NCI-H524 treated with DMSO at 0.1 percent for 48 hours (cell line): ENCODE results near the gene GSDMA.

Experiments used
- DNase-seq: peaks from one replicate; lab custom pipeline; 2025; lab: John Stamatoyannopoulos, UW

Gene GSDMA

DNA sequence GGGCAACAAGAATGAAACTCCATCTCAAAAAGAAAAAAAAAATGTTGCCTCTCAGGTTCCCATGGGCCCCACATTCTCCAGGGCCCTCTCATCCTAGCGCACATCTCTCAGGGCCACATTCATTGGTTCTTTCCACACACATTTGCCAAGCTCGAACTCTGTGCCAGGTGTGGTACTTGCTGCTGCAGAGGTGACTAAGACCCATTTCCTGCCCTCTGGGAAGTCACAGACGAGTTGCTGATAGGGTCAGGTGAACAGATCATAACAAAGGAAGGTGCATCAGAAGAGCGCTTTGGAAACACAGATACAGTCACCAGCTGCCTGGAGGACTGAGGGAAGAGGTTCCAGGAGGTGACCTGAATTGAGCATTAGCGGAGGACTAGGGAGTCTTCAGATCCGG, 1.0 kb downstream of the GSDMA start:
- DNase-seq, result no peak

DNA sequence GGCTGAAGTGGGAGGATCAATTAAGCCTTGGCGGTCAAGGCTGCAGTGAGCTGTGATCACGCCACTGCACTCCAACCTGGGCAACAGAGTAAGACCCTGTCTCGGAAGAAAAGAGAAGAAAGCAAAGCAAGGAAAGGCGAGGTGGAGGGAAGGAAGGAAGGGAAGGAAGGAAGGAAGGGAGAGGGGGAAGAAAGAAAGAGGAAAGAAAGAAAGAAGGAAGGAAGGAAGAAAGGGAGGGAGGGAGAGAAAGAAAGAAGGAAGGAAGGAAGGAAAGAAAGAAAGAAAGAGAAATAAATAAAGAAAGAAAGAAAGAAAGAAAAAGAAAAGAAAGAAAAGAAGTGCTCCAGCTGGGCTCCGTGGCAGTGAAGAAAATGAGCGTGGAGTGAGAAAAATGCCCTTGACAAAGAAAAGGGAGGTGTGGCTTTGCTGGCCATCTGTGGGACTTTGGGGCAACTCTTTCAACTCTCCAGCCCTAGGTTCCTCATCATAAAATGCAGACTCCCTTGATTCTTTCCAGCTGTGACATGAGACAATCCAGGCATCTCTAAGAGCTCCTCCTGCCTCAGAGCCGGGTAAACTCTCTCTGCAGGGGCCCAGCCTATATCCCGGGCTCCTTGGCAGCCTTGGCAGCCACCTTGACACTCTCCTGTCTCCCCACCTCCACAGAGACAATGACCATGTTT, 2.4 kb downstream of the GSDMA start:
- DNase-seq, result no peak

DNA sequence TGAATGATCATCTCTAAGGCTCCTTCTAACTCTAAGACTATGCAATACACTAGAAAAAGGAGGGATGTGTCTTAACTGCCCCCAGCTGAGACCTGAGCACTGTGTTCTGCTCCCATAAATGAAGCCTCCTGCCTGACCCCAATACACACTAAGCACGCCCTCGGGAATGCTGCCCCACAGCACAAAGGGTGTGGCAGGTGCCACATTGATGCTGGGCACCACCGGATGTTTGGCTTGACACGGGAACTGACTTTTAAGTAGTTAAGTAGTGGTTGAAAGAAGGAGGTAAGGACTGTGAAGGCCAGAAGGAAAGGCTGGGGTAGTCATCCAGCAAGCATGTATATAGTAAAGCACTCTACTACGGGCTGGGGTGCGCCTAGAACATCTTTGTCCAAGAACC, 4.0 kb downstream of the GSDMA start:
- no peak for DNase-seq

DNA sequence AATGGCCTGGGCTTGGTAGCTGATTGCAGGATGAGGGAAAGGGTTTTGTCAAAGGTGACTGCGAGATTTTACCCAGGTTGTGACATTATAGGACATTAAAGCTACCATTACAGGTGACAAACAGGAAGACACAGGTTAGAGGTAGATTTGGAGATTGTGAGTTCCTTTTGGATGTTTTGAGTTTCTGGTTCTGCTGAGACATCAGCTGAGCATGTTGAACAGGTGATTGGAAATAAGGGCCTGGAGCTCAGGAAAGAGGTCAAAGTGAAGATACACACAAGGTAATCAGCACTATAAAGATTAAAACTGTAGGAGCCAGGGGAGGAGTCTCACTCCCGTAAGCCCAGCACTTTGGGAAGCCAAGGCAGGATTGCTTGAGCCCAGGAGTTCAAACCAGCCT, 6.0 kb downstream of the GSDMA start:
- no peak for DNase-seq

- DNase-seq, result no peak
These were observed 6.6 kb downstream of the GSDMA start for GRCh38 chr17:39969375-39969774.

- no peak for DNase-seq
These were observed 7.4 kb downstream of the GSDMA start for GRCh38 chr17:39970157-39970692.

- DNase-seq, result no peak
These were observed 8.3 kb downstream of the GSDMA start for GRCh38 chr17:39971076-39971603.

- DNase-seq, result no peak
These were observed 9.5 kb downstream of the GSDMA start for GRCh38 chr17:39972271-39972670.

- DNase-seq, result no peak
These were observed 10.7 kb downstream of the GSDMA start for GRCh38 chr17:39973496-39973895.

GRCh38 chr17:39974433-39974832, 11.6 kb downstream of the GSDMA start:
- no peak for DNase-seq

- DNase-seq, result no peak
These were observed 13.0 kb downstream of the GSDMA start for GRCh38 chr17:39975801-39976200.

- no peak for DNase-seq
These were observed 16.3 kb downstream of the GSDMA start for GRCh38 chr17:39979016-39979670.

DNA sequence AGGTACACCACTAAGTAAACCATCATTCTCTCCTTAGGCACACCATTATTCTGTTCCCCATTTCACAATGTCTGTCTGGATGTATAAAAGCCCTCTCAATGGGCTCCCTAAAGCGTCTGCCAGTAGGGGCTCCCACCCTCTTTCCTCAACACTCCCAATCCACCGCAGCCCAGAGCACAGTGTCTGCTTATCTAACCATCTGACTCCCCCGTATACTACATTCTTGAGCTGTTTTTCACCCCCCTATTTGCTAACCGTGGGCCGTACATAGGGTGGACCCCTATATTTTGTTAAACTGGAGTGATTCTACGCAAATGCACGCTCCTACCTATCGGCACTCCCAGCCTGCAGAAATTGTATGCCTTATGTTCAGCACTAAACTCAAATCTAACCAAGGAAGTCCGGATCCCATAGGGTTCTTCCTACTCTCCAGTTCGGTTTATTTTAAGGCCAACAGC, 17.1 kb downstream of the GSDMA start:
- DNase-seq, result peak; percentile 34

- peak; percentile 99 for DNase-seq
These were observed 17.8 kb downstream of the GSDMA start, which contains the start of gene PSMD3 for GRCh38 chr17:39980351-39981206. TSS of gene PSMD3 (plus strand) at chr17:39980807. CDS start at chr17:39980971, 164 bp downstream.

- DNase-seq, result no peak
These were observed 18.5 kb downstream of the GSDMA start for GRCh38 chr17:39981207-39981741.

- DNase-seq, result no peak
These were observed 19.1 kb downstream of the GSDMA start for GRCh38 chr17:39981766-39982375.

DNA sequence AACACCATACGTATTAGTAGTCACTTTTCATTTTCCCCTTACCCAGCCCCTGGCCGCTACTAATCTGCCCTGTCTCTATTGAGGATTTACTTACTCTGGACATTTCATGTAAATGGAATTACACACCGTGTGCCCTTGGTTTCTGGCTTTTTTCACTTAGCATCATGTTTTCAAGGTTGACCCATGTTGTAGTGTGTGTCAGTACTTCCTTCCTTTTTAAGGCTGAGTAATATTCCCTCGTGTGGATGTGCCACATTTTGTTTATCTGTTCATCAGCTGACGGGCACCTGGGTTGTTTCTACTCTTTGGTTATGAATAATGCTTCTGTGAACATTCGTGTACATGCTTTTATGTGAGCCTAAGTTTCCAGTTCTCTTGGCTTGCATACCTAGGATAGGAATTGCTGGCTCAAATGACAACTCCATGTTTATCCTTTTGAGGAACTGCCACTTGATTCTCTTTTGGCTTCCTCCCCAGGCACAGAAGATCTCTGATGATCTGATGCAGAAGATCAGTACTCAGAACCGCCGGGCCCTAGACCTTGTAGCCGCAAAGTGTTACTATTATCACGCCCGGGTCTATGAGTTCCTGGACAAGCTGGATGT, 25.5 kb downstream of the GSDMA start:
- DNase-seq, result no peak

GRCh38 chr17:39994448-39994847, 31.6 kb downstream of the GSDMA start:
- DNase-seq, result no peak

GRCh38 chr17:39995438-39995837, 32.6 kb downstream of the GSDMA start:
- no peak for DNase-seq

DNA sequence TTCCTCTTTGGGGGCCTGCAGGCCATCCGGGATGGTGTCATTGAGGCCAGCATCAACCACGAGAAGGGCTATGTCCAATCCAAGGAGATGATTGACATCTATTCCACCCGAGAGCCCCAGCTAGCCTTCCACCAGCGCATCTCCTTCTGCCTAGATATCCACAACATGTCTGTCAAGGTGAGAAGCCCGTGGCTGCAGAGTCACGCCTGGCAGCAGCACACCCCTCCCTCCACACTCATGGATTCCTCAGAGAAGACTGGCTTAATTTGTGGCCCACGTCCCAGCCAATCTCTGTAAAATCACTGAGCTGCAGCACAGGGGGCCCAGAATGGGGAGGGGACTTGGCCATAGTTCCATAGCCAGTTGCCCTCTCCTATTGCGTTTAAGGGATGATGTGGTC, 33.4 kb downstream of the GSDMA start:
- DNase-seq, result no peak

- no peak for DNase-seq
These were observed 34.0 kb downstream of the GSDMA start for GRCh38 chr17:39996800-39997199.
